H1 (cell line): ENCODE data around the gene CHST2. TPM values are rescaled to one million over a fixed set of nuclear protein-coding genes. Genes with fewer than 3 reads are reported as not detected.

Source experiments
- CTCF ChIA-PET: fragments of 300-600 bp; sonication (Branson Sonifier 250); formaldehyde crosslinking; loops from one replicate; lab custom pipeline; 2021; ENCODE audit not compliant: partially characterized antibody; lab: Charles Lee
- POLR2A ChIA-PET: fragments of 300-600 bp; sonication (Branson Sonifier 250); formaldehyde crosslinking; loops from one replicate; lab custom pipeline; 2021; ENCODE audit warnings: inconsistent platforms; ENCODE audit not compliant: partially characterized antibody; lab: Charles Lee
- DNase-seq, 2 experiments: peaks; one replicate each; pipeline versions ENCODE4 v3.0.0 to v3.0.0-alpha.2; 2010 to 2022; ENCODE audit warnings: low spot score in 2 of 2, low read depth in 1 of 2, mixed read lengths in 1 of 2
- FAIRE-seq: peaks from 2 replicates; lab custom pipeline; 2011; peaks lifted over from hg19 to GRCh38; lab: Jason Lieb, UNC
- H2AFZ ChIP-seq: 2 replicates; pipeline ENCODE4 v1.8.1; 2012; ENCODE audit warnings: low read length, inconsistent platforms
- H2AK5ac ChIP-seq: 2 replicates; pipeline ENCODE4 v1.6.1; 2013; ENCODE audit warnings: low read depth, low read length
- H2BK120ac ChIP-seq: replicated peaks from 2 replicates; pipeline ENCODE3; 2013; ENCODE audit warnings: low read depth, low read length, inconsistent platforms
- H2BK12ac ChIP-seq: 2 replicates; pipeline ENCODE4 v1.6.1; 2013; ENCODE audit warnings: low read depth, low read length
- H2BK15ac ChIP-seq: 2 replicates; pipeline ENCODE4 v1.6.1; 2013; ENCODE audit warnings: low read length
- H2BK20ac ChIP-seq: 2 replicates; pipeline ENCODE4 v1.6.1; 2013; ENCODE audit warnings: low read length
- H2BK5ac ChIP-seq: 2 replicates; pipeline ENCODE4 v1.6.1; 2013; ENCODE audit warnings: low read depth, low read length
- H3K14ac ChIP-seq: 2 replicates; pipeline ENCODE4 v1.6.1; 2013; ENCODE audit warnings: inconsistent platforms; ENCODE audit not compliant: insufficient read length
- H3K18ac ChIP-seq: 2 replicates; pipeline ENCODE4 v1.6.1; 2013; ENCODE audit warnings: low read length; ENCODE audit errors: extremely low read depth
- H3K23ac ChIP-seq: 2 replicates; pipeline ENCODE4 v1.6.1; 2013; ENCODE audit warnings: inconsistent platforms; ENCODE audit not compliant: insufficient read length
- H3K23me2 ChIP-seq: 2 replicates; pipeline ENCODE4 v1.6.1; 2013; ENCODE audit warnings: low read depth, low read length
- H3K27ac ChIP-seq: 2 replicates; pipeline ENCODE4 v1.6.1; 2011; ENCODE audit warnings: low read depth, low read length, inconsistent platforms
- H3K27me3 ChIP-seq, 4 experiments: replicated peaks in 1 of 4; 1 replicate in 1 of 4; 2 replicates in 3 of 4; pipeline versions ENCODE4 v1.6.1 to v1.8.1; 2011 to 2013; ENCODE audit warnings: low read length in 3 of 4, mild to moderate bottlenecking in 3 of 4, inconsistent platforms in 2 of 4, mixed read lengths in 2 of 4, moderate library complexity in 1 of 4; ENCODE audit not compliant: control insufficient read depth in 3 of 4, insufficient read depth in 3 of 4; ENCODE audit errors: extremely low read depth in 1 of 4
- H3K36me3 ChIP-seq, 4 experiments: 2 replicates each; pipeline versions ENCODE4 v1.6.1 to v1.8.1; 2011 to 2013; ENCODE audit warnings: mild to moderate bottlenecking in 4 of 4, low read length in 3 of 4, moderate library complexity in 2 of 4, control low read depth in 1 of 4, inconsistent platforms in 1 of 4; ENCODE audit not compliant: insufficient read depth in 4 of 4, control insufficient read depth in 2 of 4
- H3K4ac ChIP-seq: replicated peaks from 2 replicates; pipeline ENCODE3; 2013; ENCODE audit warnings: low read length, low read depth, mixed read lengths, inconsistent platforms; ENCODE audit not compliant: insufficient read length
- H3K4me1 ChIP-seq, 4 experiments: replicated peaks in 1 of 4; 1 replicate in 1 of 4; 2 replicates in 3 of 4; pipeline versions ENCODE4 v1.6.1 to v1.8.1; 2011 to 2013; ENCODE audit warnings: low read length in 3 of 4, inconsistent platforms in 2 of 4, mixed read lengths in 1 of 4; ENCODE audit not compliant: insufficient read depth in 4 of 4, control insufficient read depth in 3 of 4
- H3K4me2 ChIP-seq, 2 experiments: 2 replicates each; pipeline versions ENCODE4 v1.6.1 to v1.8.1; 2011 to 2013; ENCODE audit warnings: low read depth in 2 of 2, low read length in 2 of 2, control low read depth in 1 of 2, inconsistent platforms in 1 of 2, mild to moderate bottlenecking in 1 of 2; ENCODE audit not compliant: insufficient read depth in 1 of 2
- H3K4me3 ChIP-seq, 4 experiments: fragments of 200-600, 300-600 bp in 1 of 4; sonication (generic), shearing (Covaris generic), sonication (Bioruptor Twin) in 1 of 4; 2 replicates each; pipeline versions ENCODE4 v1.5.1 to v1.8.1; 2011 to 2016; ENCODE audit warnings: low read length in 4 of 4, low read depth in 3 of 4, control low read depth in 2 of 4, inconsistent platforms in 2 of 4, mild to moderate bottlenecking in 2 of 4, mixed read lengths in 1 of 4, moderate library complexity in 1 of 4; ENCODE audit not compliant: insufficient read depth in 2 of 4; ENCODE audit errors: extremely low read depth in 1 of 4
- H3K56ac ChIP-seq: replicated peaks from 2 replicates; pipeline ENCODE3; 2013; ENCODE audit warnings: low read depth, mild to moderate bottlenecking, mixed read lengths, low read length, inconsistent platforms; ENCODE audit not compliant: insufficient read length
- H3K79me1 ChIP-seq: 2 replicates; pipeline ENCODE4 v1.6.1; 2013; ENCODE audit warnings: low read depth, low read length, control low read depth
- H3K79me2 ChIP-seq, 2 experiments: 2 replicates each; pipeline versions ENCODE4 v1.6.1 to v1.8.1; 2012 to 2013; ENCODE audit warnings: low read length in 2 of 2, mild to moderate bottlenecking in 2 of 2, inconsistent platforms in 1 of 2; ENCODE audit not compliant: insufficient read depth in 2 of 2, control insufficient read depth in 1 of 2
- H3K9ac ChIP-seq, 4 experiments: replicated peaks in 1 of 4; 1 replicate in 1 of 4; 2 replicates in 3 of 4; pipeline versions ENCODE4 v1.6.1 to v1.8.1; 2011 to 2013; ENCODE audit warnings: low read depth in 3 of 4, low read length in 3 of 4, control low read depth in 2 of 4, mild to moderate bottlenecking in 2 of 4, moderate library complexity in 2 of 4, inconsistent platforms in 1 of 4; ENCODE audit errors: extremely low read depth in 1 of 4
- H3K9me3 ChIP-seq, 2 experiments: 2 replicates each; pipeline versions ENCODE4 v1.6.1 to v1.8.1; 2012 to 2013; ENCODE audit warnings: mild to moderate bottlenecking in 2 of 2, moderate library complexity in 2 of 2, control low read depth in 1 of 2, inconsistent platforms in 1 of 2, low read depth in 1 of 2, low read length in 1 of 2, mixed read lengths in 1 of 2; ENCODE audit not compliant: insufficient read depth in 2 of 2
- H4K20me1 ChIP-seq, 2 experiments: replicated peaks in 1 of 2; 2 replicates each; pipeline versions ENCODE3 to v1.8.1; 2011 to 2013; ENCODE audit warnings: inconsistent platforms in 2 of 2, low read length in 2 of 2, mild to moderate bottlenecking in 1 of 2; ENCODE audit not compliant: insufficient read depth in 2 of 2, control insufficient read depth in 1 of 2
- H4K5ac ChIP-seq: 2 replicates; pipeline ENCODE4 v1.6.1; 2013; ENCODE audit warnings: low read length, low read depth, mixed read lengths, inconsistent platforms; ENCODE audit not compliant: insufficient read length
- H4K8ac ChIP-seq: 2 replicates; pipeline ENCODE4 v1.8.0; 2013; ENCODE audit warnings: mild to moderate bottlenecking, moderate library complexity, low read length, inconsistent platforms; ENCODE audit not compliant: insufficient read depth; ENCODE audit errors: extremely low read depth
- H4K91ac ChIP-seq: replicated peaks from 2 replicates; pipeline ENCODE3; 2013; ENCODE audit warnings: low read length, mixed read lengths, inconsistent platforms; ENCODE audit not compliant: insufficient read length
- CHD1 ChIP-seq: IDR thresholded peaks from 2 replicates; pipeline ENCODE4 v1.6.1; 2012; ENCODE audit warnings: low read depth, low read length, improper control_type of control experiment
- JUND ChIP-seq: IDR thresholded peaks from 2 replicates; pipeline ENCODE4 v1.6.1; 2011; ENCODE audit warnings: mild to moderate bottlenecking, improper control_type of control experiment, low read length
- KDM5A ChIP-seq: fragments of 200-600 bp; IDR thresholded peaks from 2 replicates; pipeline ENCODE4 v1.7.1; 2012; ENCODE audit warnings: mild to moderate bottlenecking, low read length, inconsistent platforms, mixed read lengths
- SIX5 ChIP-seq: IDR thresholded peaks from 2 replicates; pipeline ENCODE4 v1.6.1; 2011; ENCODE audit warnings: mild to moderate bottlenecking, low read depth, low read length
- WGBS, 2 experiments: shearing (Covaris generic) in 1 of 2; methylation state at CpG; one replicate each; pipeline versions ENCODE4 v1.1.6 to v1.1.7; 2013 to 2015; ENCODE audit warnings: low lambda C conversion rate in 2 of 2, mixed read lengths in 2 of 2, inconsistent platforms in 1 of 2, low coverage in 1 of 2, missing lambda C conversion rate in 1 of 2; ENCODE audit not compliant: insufficient replicate concordance in 2 of 2, insufficient coverage in 1 of 2, insufficient read length in 1 of 2; ENCODE audit errors: extremely low coverage in 1 of 2, missing lambda C conversion rate in 1 of 2; 5-methylcytosine and 5-hydroxymethylcytosine counted together
- polyA plus RNA-seq, 7 experiments: library from polyadenylated mRNA; depleted of rRNA in 3 of 7; stranded (reverse) in 5 of 7; unstranded in 2 of 7; fragments of >200 nt in 5 of 7; fragments of 200-250 nt in 2 of 7; gene quantifications; 1 replicate in 5 of 7; 2 replicates in 1 of 7; 4 replicates in 1 of 7; pipeline versions ENCODE4 v1.2.1 to v1.2.3, GENCODE V29; 2011 to 2013; ENCODE audit warnings: missing spikeins in 2 of 7, mixed read lengths in 2 of 7
- total RNA-seq: library from RNA; stranded (reverse); fragmentation: NEBNext Ultra II Directional; extraction: Animal tissue kit (Norgen Biotek cat#: 25700); gene quantifications from 2 replicates; pipeline ENCODE4 v1.2.1, GENCODE V29; 2021

Gene CHST2
- total and polyA plus RNA-seq, 2 of the 8 experiments (the other 6 are each of a cell fraction or from before 2014, with no cell fraction given), result 3.2 to 15.1 TPM

- Histone ChIP-seq H3K56ac (no peak overlapping the region), H3K9me3 (no peaks in the 10 kb centered on the region), H2BK15ac (no peak overlapping the region), H4K20me1 (no peaks in the 10 kb centered on the region), H4K91ac (no peak overlapping the region), H2BK120ac (no peak overlapping the region), H3K27me3 (peaks cover 0 to 18% (median 3%) of the 10 kb centered on the region in 4 experiments; a peak in 5 of 7 replicates), H3K9ac (no peak overlapping the region), H3K4ac (no peak overlapping the region), H3K36me3 (peaks cover 0 to 4% (median 0%) of the 10 kb centered on the region in 4 experiments; a peak in 1 of 8 replicates), H3K79me2 (no peaks in the 10 kb centered on the region), H3K4me3 (no peak overlapping the region), H2AFZ (no peak overlapping the region), H2BK20ac (no peak overlapping the region), H3K14ac (no peak overlapping the region), H2BK5ac (no peak overlapping the region), H3K23me2 (peaks cover 20% of the 10 kb centered on the region; the same call in 1 of the 2 replicates), H2AK5ac (no peak overlapping the region), H4K8ac (no peak overlapping the region), H3K79me1 (no peaks in the 10 kb centered on the region), H3K23ac (no peak overlapping the region), H3K18ac (no peak overlapping the region), H3K4me1 (peaks cover 0 to 5% (median 0%) of the 10 kb centered on the region in 4 experiments; a peak in 3 of 7 replicates), H3K4me2 (no peak overlapping the region), H3K27ac (no peak overlapping the region), H4K5ac (no peak overlapping the region), H2BK12ac (no peak overlapping the region)
- FAIRE-seq (no peak), DNase-seq (no peak)
- TF ChIP-seq CHD1 (no peak), JUND (no peak), SIX5 (no peak), KDM5A (no peak)
- 86% methylated on average over 7 of the region's 7 CpGs; no CpG with 5 or more reads in 1 of the 2 experiments for WGBS, 2 experiments
- ChIA-PET POLR2A (interaction anchor here (0.6 kb wide), 1 partner anchor 14 kb away, joined by 3 read pairs; no protein-coding TSS in a partner anchor), CTCF (interaction anchor here (0.9 to 1.4 kb wide), 4 partner anchors 177 to 550 kb away, joined by 3 read pairs; no protein-coding TSS in a partner anchor)
Measured at GRCh38 chr3:143123353-143123984, 3.9 kb downstream of the CHST2 start.
